NCI-H2171 (cell line): ENCODE measurements around the gene TAGLN3.

Experiments used
- DNase-seq: peaks from one replicate; lab custom pipeline; 2025; lab: John Stamatoyannopoulos, UW

The TAGLN3 gene

GRCh38 chr3:112048911-112049310 lies 50.2 kb downstream of the TAGLN3 start:
- DNase-seq: no peak

- DNase-seq: no peak
Measured at GRCh38 chr3:112053229-112053628, 54.5 kb downstream of the TAGLN3 start.

GRCh38 chr3:112056451-112056929 lies 57.8 kb downstream of the TAGLN3 start:
- DNase-seq: no peak

- DNase-seq: no peak
Measured at GRCh38 chr3:112059497-112059896, 60.8 kb downstream of the TAGLN3 start.

- no peak for DNase-seq
Measured at GRCh38 chr3:112061152-112061551, 62.4 kb downstream of the TAGLN3 start.
